OCI-LY1 (cell line): Measurements from ENCODE around the gene SPTLC2.

ENCODE experiments used
- H2AFZ ChIP-seq: fragments of 200-600 bp; sonication (generic), shearing (Covaris generic); 2 replicates; pipeline ENCODE4 v1.6.0; 2014; ENCODE audit warnings: antibody characterized with exemption, mild to moderate bottlenecking, low read length
- H3F3A ChIP-seq: fragments of 200-600 bp; sonication (generic), shearing (Covaris generic); 2 replicates; pipeline ENCODE4 v1.6.0; 2014; ENCODE audit warnings: mild to moderate bottlenecking, antibody characterized with exemption, low read length, moderate library complexity; ENCODE audit not compliant: insufficient read depth
- H3K27ac ChIP-seq: fragments of 200-600 bp; sonication (generic); 2 replicates; pipeline ENCODE4 v1.5.1; 2014; ENCODE audit warnings: low read length, mixed run types, mild to moderate bottlenecking, low read depth; ENCODE audit not compliant: poor library complexity, severe bottlenecking
- H3K27me3 ChIP-seq: fragments of 200-600 bp; sonication (generic); 2 replicates; pipeline ENCODE4 v1.6.0; 2014; ENCODE audit warnings: antibody characterized with exemption, mild to moderate bottlenecking, low read length, moderate library complexity; ENCODE audit not compliant: insufficient read depth
- H3K36me3 ChIP-seq: fragments of 200-600 bp; sonication (generic); 2 replicates; pipeline ENCODE4 v1.6.1; 2014; ENCODE audit warnings: mild to moderate bottlenecking, antibody characterized with exemption, low read length, moderate library complexity, mixed read lengths; ENCODE audit not compliant: insufficient read depth
- H3K4me1 ChIP-seq: fragments of 200-600 bp; sonication (generic); 2 replicates; pipeline ENCODE4 v1.5.1; 2014; ENCODE audit warnings: mild to moderate bottlenecking, low read length, moderate library complexity; ENCODE audit not compliant: insufficient read depth, severe bottlenecking
- H3K4me2 ChIP-seq: fragments of 200-600 bp; sonication (generic), shearing (Covaris generic); 2 replicates; pipeline ENCODE4 v1.6.1; 2014; ENCODE audit warnings: low read length
- H3K4me3 ChIP-seq: fragments of 200-600 bp; sonication (generic); 2 replicates; pipeline ENCODE4 v1.5.1; 2014; ENCODE audit warnings: low read length, low read depth, mild to moderate bottlenecking, mixed read lengths; ENCODE audit not compliant: poor library complexity, severe bottlenecking
- H3K79me2 ChIP-seq: fragments of 200-600 bp; shearing (Covaris generic); 2 replicates; pipeline ENCODE4 v1.6.1; 2016; ENCODE audit warnings: mixed run types, low read length, mixed read lengths; ENCODE audit not compliant: insufficient read depth
- H3K9ac ChIP-seq: fragments of 200-600 bp; sonication (generic), shearing (Covaris generic); 2 replicates; pipeline ENCODE4 v1.6.1; 2014; ENCODE audit warnings: mild to moderate bottlenecking, low read length, mixed read lengths
- H3K9me2 ChIP-seq: fragments of 200-600 bp; sonication (generic), shearing (Covaris generic); 2 replicates; pipeline ENCODE4 v1.6.1; 2014; ENCODE audit warnings: low read depth, mild to moderate bottlenecking, low read length, mixed read lengths
- H3K9me3 ChIP-seq: fragments of 200-600 bp; shearing (Covaris generic); 2 replicates; pipeline ENCODE4 v1.6.1; 2014; ENCODE audit warnings: low read length, mixed read lengths
- H4K20me1 ChIP-seq: fragments of 200-600 bp; sonication (generic), shearing (Covaris generic); 2 replicates; pipeline ENCODE4 v1.6.0; 2016; ENCODE audit warnings: mild to moderate bottlenecking, low read length; ENCODE audit not compliant: insufficient read depth
- CTCF ChIP-seq: fragments of 200-600 bp; sonication (generic), shearing (Covaris generic); IDR thresholded peaks from 2 replicates; pipeline ENCODE4 v1.5.1; 2017; ENCODE audit warnings: mild to moderate bottlenecking, antibody characterized with exemption, low read length, moderate library complexity, mixed read lengths
- EZH2 ChIP-seq: fragments of 200-600 bp; sonication (generic), shearing (Covaris generic); IDR thresholded peaks from 2 replicates; pipeline ENCODE4 v1.8.0; 2017; ENCODE audit warnings: borderline replicate concordance, mixed run types, mild to moderate bottlenecking, antibody characterized with exemption, low read length, moderate library complexity, mixed read lengths

The SPTLC2 gene

GRCh38 chr14:77543637-77544334 is 72.7 kb downstream of the SPTLC2 start:
- no peak for TF ChIP-seq CTCF
- TF ChIP-seq EZH2 = no peak
- no peak overlapping the region for H3K4me2 ChIP-seq
- no peaks in the 10 kb centered on the region for H3F3A ChIP-seq
- H3K79me2 ChIP-seq = no peaks in the 10 kb centered on the region
- H3K4me3 ChIP-seq = no peak overlapping the region
- no peaks in the 10 kb centered on the region for H3K27me3 ChIP-seq
- peaks cover 30% of the 10 kb centered on the region for H3K4me1 ChIP-seq
- peak overlapping the region; percentile 14 for H3K27ac ChIP-seq
- H2AFZ ChIP-seq = no peak overlapping the region
- H3K9me3 ChIP-seq = no peaks in the 10 kb centered on the region
- no peak overlapping the region for H3K9ac ChIP-seq
- peaks cover 22% of the 10 kb centered on the region; the same call in 1 of the 2 replicates for H3K36me3 ChIP-seq
- no peaks in the 10 kb centered on the region for H3K9me2 ChIP-seq
- H4K20me1 ChIP-seq = no peaks in the 10 kb centered on the region

GRCh38 chr14:77543240-77543551 is 73.2 kb downstream of the SPTLC2 start:
- H4K20me1 ChIP-seq = no peaks in the 10 kb centered on the region
- H3K9me3 ChIP-seq = no peaks in the 10 kb centered on the region
- no peak overlapping the region for H3K9ac ChIP-seq
- H3K4me2 ChIP-seq = no peak overlapping the region
- H3K79me2 ChIP-seq = no peaks in the 10 kb centered on the region
- H3K4me3 ChIP-seq = no peak overlapping the region
- H2AFZ ChIP-seq = no peak overlapping the region
- peaks cover 16% of the 10 kb centered on the region; the same call in 1 of the 2 replicates for H3K36me3 ChIP-seq
- H3K27ac ChIP-seq = peak overlapping the region; percentile 48
- no peaks in the 10 kb centered on the region for H3K27me3 ChIP-seq
- peaks cover 30% of the 10 kb centered on the region for H3K4me1 ChIP-seq
- TF ChIP-seq EZH2 (no peak), CTCF (no peak)
- H3F3A ChIP-seq = no peaks in the 10 kb centered on the region
- no peaks in the 10 kb centered on the region for H3K9me2 ChIP-seq

- H3K4me3 ChIP-seq = no peak overlapping the region
- peak overlapping the region; percentile 33 for H3K4me2 ChIP-seq
- peak overlapping the region; percentile 15; the same call in 1 of the 2 replicates for H3K9ac ChIP-seq
- H3K9me3 ChIP-seq = no peaks in the 10 kb centered on the region
- H3K4me1 ChIP-seq = peaks cover 30% of the 10 kb centered on the region
- peaks cover 11% of the 10 kb centered on the region; the same call in 1 of the 2 replicates for H3K36me3 ChIP-seq
- TF ChIP-seq EZH2 (no peak), CTCF (no peak)
- H3K9me2 ChIP-seq = no peaks in the 10 kb centered on the region
- H2AFZ ChIP-seq = no peak overlapping the region
- H3K79me2 ChIP-seq = no peaks in the 10 kb centered on the region
- peak overlapping the region; percentile 48 for H3K27ac ChIP-seq
- no peaks in the 10 kb centered on the region for H3F3A ChIP-seq
- no peaks in the 10 kb centered on the region for H3K27me3 ChIP-seq
- no peaks in the 10 kb centered on the region for H4K20me1 ChIP-seq
Observed at GRCh38 chr14:77542421-77543239, 73.8 kb downstream of the SPTLC2 start.
